Measurements from ENCODE around the gene KRT40. TPM values are rescaled to one million over a fixed set of nuclear protein-coding genes. Genes with fewer than 3 reads are reported as not detected.
A peak's percentile ranks its signal among the peaks of the same experiment; 100 is the strongest.

KRT40 gene
- polyA plus RNA-seq (2011; rRNA removed) (not detected in 2 replicates), polyA minus RNA-seq (2011; rRNA and poly(A)+ RNA removed) (not detected in 2 replicates)

DNA sequence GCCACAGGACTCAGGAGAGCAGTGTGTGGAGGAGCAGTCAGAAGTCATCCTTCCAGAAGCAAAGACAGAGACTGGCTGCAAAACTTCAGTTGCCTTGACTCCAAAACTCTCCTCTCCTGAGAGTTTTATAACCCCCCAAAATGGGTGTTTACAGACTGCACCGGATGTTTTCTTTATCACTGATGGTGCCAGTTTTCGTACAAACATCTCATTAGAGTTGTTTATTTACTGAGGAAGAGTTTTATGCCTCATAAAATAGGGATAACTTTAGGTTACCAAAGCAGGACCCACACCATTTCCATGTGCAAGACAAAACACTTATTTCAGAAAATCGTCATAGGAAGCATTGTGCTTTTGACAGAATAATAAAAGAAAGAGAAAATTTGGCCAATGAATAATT lies at the start of gene KRT40:
Gene KRT40 (minus strand): TSS at position 101 of the 400 bp plus-strand sequence. CDS start 53 bp downstream, at position 48.
- POLR2A ChIA-PET = no interaction called here
- no peak within 1 kb of the TSS for H3K4me3 ChIP-seq (ENCODE audit: low read depth, low read length)
- DNase-seq (ENCODE audit: low read depth) = no peak
- CTCF ChIA-PET = no interaction called here
- H3K36me3 ChIP-seq (ENCODE audit: control insufficient read depth, insufficient read depth, low read length) = no peaks in the 10 kb centered on the region
- TF ChIP-seq, protein P1, sequence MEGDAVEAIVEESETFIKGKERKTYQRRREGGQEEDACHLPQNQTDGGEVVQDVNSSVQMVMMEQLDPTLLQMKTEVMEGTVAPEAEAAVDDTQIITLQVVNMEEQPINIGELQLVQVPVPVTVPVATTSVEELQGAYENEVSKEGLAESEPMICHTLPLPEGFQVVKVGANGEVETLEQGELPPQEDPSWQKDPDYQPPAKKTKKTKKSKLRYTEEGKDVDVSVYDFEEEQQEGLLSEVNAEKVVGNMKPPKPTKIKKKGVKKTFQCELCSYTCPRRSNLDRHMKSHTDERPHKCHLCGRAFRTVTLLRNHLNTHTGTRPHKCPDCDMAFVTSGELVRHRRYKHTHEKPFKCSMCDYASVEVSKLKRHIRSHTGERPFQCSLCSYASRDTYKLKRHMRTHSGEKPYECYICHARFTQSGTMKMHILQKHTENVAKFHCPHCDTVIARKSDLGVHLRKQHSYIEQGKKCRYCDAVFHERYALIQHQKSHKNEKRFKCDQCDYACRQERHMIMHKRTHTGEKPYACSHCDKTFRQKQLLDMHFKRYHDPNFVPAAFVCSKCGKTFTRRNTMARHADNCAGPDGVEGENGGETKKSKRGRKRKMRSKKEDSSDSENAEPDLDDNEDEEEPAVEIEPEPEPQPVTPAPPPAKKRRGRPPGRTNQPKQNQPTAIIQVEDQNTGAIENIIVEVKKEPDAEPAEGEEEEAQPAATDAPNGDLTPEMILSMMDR (IDR thresholded peaks at IDR 0.05; ENCODE audit: insufficient read depth, low read depth, low read length) = no peak
- H3K27me3 ChIP-seq (ENCODE audit: control insufficient read depth, insufficient read depth, low read length) = no peaks in the 10 kb centered on the region

DNA sequence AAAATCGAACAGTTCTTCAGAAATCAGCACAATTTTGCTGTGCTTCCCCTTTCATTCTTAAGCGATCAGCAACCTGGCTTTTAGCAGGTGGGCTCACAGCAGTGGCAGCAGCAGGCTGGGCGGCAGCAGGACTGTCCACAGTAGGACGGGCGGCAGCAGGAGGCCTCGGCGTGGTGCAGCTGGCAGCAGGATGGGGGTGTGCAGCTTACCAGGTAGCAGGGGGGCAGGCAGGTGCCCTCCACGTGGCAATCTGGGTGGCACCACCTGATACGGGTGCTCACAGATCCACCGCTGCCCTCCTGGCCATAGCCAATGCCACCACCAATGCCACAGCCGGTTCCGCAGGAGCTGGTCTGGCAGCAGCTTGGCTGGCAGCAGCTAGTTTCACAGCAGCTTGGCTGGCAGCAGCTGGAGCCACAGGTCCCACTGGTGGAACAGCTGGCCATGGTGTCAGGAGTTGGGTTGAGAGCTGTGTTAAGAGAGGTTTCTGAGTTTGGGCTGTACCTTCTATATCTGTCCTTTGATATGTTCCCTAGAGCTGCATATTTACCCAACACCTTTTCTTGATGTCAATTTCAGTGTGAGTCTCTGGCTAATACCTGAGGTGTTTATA lies 45.6 kb upstream of the KRT40 start, which contains the start of gene KRTAP1-4:
Gene KRTAP1-4 (minus strand): TSS at position 563 of the 613 bp plus-strand sequence. CDS start 117 bp downstream, at position 446.
- TF ChIP-seq, protein P1 (IDR thresholded peaks at IDR 0.05; ENCODE audit: insufficient read depth, low read depth, low read length) = no peak
- POLR2A ChIA-PET = no interaction called here
- Histone ChIP-seq H3K4me3 (ENCODE audit: low read depth, low read length) (no peak within 1 kb of the TSS), H3K36me3 (ENCODE audit: control insufficient read depth, insufficient read depth, low read length) (no peaks in the 10 kb centered on the region), H3K27me3 (ENCODE audit: control insufficient read depth, insufficient read depth, low read length) (no peaks in the 10 kb centered on the region)
- CTCF ChIA-PET = interaction anchor here (1.0 to 1.6 kb wide), 4 partner anchors 11 to 122 kb away, joined by 3 to 5 read pairs (median 4); partner anchors contain the start of genes KRTAP1-1 and KRTAP2-1
- no peak for DNase-seq (ENCODE audit: low read depth)

DNA sequence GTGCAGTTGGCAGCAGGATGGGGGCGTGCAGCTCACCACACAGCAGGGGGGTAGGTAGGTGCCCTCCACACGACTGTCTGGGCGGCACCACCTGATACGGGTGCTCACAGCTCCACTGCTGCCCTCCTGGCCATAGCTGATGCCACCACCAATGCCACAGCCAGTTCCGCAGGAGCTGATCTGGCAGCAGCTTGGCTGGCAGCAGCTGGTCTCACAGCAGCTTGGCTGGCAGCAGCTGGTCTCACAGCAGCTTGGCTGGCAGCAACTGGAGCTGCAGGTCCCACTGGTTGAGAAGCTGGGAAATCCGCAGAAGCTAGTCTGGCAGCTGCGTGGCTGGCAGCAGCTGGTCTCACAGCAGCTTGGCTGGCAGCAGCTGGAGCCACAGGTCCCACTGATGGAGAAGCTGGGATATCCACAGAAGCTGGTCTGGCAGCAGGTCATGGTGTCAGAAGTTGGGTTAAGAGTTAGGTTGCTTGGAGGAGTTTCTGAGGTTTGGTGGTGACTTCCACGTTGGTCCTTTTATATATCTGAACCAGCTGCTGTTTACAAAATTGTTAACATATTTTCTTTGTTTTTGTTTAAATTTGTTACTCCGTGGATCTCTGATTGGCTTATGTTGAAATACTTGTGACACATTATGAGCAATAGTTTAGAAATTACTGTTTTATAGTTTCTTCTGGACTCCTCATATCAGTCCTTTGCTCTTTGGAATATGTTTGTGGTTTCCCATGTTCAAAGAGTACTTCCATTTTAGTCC lies 42.8 kb upstream of the KRT40 start, which contains the start of gene KRTAP1-5:
Gene KRTAP1-5 (minus strand): TSS at position 494 of the 757 bp plus-strand sequence. CDS start 53 bp downstream, at position 441.
- H3K27me3 ChIP-seq (ENCODE audit: control insufficient read depth, insufficient read depth, low read length) = no peaks in the 10 kb centered on the region
- H3K36me3 ChIP-seq (ENCODE audit: control insufficient read depth, insufficient read depth, low read length) = no peaks in the 10 kb centered on the region
- TF ChIP-seq, protein P1 (IDR thresholded peaks at IDR 0.05; ENCODE audit: insufficient read depth, low read depth, low read length) = no peak
- peak; percentile 90 for DNase-seq (ENCODE audit: low read depth)
- ChIA-PET CTCF (interaction anchor here (0.8 to 1.1 kb wide), 2 partner anchors 13 to 33 kb away, joined by 3 to 5 read pairs; partner anchors contain the start of gene KRTAP2-3), POLR2A (interaction anchor here (0.7 to 0.8 kb wide), 2 partner anchors 13 to 33 kb away, joined by 3 to 5 read pairs; partner anchors contain the start of gene KRTAP2-3)
- H3K4me3 ChIP-seq (ENCODE audit: low read depth, low read length) = no peak within 1 kb of the TSS

DNA sequence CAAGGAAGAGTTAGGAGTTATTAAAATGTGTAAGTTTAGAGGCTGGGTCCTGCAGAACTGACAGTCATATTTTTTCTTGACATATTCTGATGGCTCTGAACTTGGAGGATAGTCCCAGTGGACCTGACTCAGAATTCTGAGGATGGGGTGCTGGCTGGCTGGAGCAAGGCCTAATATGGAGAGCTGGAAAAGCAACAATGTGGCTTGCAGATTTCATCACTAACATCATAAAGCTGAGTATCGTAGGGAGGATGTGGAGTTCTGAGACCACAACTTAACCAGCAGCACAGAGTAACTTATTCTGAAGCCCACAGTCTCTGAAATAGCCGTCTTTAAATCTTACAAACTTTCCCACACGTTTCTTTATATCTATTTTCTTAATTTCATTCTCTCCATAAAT lies 40.6 kb upstream of the KRT40 start:
- POLR2A ChIA-PET = interaction anchor here (0.5 to 0.6 kb wide), 4 partner anchors 28 to 573 kb away, joined by 3 to 18 read pairs (median 3); partner anchors contain the start of gene KRTAP2-3
- no peaks in the 10 kb centered on the region for H3K27me3 ChIP-seq (ENCODE audit: control insufficient read depth, insufficient read depth, low read length)
- no peaks in the 10 kb centered on the region for H3K36me3 ChIP-seq (ENCODE audit: control insufficient read depth, insufficient read depth, low read length)
- TF ChIP-seq, protein P1 (IDR thresholded peaks at IDR 0.05; ENCODE audit: insufficient read depth, low read depth, low read length) = no peak
- no peak for DNase-seq (ENCODE audit: low read depth)
- CTCF ChIA-PET = interaction anchor here (0.9 to 2.0 kb wide), 6 partner anchors 11 to 298 kb away, joined by 3 to 7 read pairs (median 3); partner anchors contain the start of gene KRTAP2-3
- H3K4me3 ChIP-seq (ENCODE audit: low read depth, low read length) = no peak overlapping the region

DNA sequence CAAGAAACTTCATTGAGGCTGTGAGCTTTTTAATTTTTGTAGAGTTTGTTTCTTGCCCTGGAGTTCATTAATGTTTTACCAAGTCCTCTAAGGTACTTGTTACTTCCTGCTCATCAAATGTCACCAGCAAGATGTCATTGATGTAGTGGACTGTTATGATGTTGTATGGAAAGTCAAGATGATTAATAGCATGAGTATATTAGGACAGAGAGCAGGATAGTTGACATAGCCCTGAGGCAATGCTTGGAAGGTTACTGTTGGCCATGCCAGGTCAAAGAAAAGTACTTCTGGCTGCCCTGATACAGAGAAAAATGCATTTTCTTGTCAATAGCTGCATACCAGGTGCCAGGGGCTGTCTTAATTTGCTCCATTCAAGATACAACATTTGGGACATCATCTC lies 36.2 kb upstream of the KRT40 start:
- DNase-seq (ENCODE audit: low read depth) = no peak
- Histone ChIP-seq H3K27me3 (ENCODE audit: control insufficient read depth, insufficient read depth, low read length) (no peaks in the 10 kb centered on the region), H3K4me3 (ENCODE audit: low read depth, low read length) (no peak overlapping the region), H3K36me3 (ENCODE audit: control insufficient read depth, insufficient read depth, low read length) (no peaks in the 10 kb centered on the region)
- ChIA-PET CTCF (no interaction called here), POLR2A (no interaction called here)
- TF ChIP-seq, protein P1 (IDR thresholded peaks at IDR 0.05; ENCODE audit: insufficient read depth, low read depth, low read length) = no peak
